ENCODE results near the gene KRTAP10-8.
"Not testable (repeated sequence)": the region's sequence is repeated elsewhere in the genome, so short reads cannot be mapped to it uniquely, and the experiment has no call there.

Gene KRTAP10-8

DNA sequence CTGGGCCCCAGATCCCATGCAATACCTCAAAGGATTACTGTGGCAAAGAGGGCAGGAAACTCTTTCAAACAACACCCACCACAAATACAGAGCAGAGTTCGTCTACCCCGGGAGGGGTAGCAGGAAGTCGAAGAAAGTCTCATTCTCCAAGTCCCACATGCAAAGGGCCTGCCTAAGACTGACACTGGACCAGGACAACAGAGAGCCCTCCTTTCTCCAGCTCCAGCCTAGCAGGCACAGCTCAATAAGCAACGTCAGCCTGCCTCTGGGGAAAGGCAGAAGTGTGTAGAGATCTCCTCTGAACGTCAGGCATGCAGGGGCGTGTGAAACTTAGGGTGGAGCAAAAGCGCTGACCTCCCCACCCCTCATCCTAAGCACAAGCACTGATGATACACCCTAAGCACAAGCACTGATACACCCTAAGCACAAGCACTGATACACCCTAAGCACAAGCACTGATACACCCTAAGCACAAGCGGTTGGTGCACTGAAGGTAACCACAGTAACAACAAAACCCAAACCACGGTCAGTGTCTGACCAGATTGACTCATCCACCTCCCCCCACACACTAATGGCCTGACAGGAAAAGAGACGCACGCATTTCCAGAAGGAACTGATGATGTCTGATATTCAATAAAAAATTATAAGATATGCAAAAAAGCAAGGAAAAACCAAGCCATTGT, 47.2 kb downstream of the KRTAP10-8 start:
- ATAC-seq = no peak
- TF ChIP-seq TOX (CRISPR knock-in tag; IDR thresholded peaks at IDR 0.05; ENCODE audit: borderline replicate concordance) (no peak), ZFP3 (CRISPR knock-in tag; IDR thresholded peaks at IDR 0.05) (no peak), CSDC2 (CRISPR knock-in tag; IDR thresholded peaks at IDR 0.05) (no peak), ZNF70 (CRISPR knock-in tag; IDR thresholded peaks at IDR 0.05) (no peak), GLIS3 (CRISPR knock-in tag; IDR thresholded peaks at IDR 0.05) (no peak), ESRRG (CRISPR knock-in tag; IDR thresholded peaks at IDR 0.05) (no peak), POU6F1 (CRISPR knock-in tag; IDR thresholded peaks at IDR 0.05; ENCODE audit: borderline replicate concordance, low read depth) (no peak), OSR1 (CRISPR knock-in tag; IDR thresholded peaks at IDR 0.05) (no peak), ISL1 (CRISPR knock-in tag; IDR thresholded peaks at IDR 0.05) (no peak), TCF4 (CRISPR knock-in tag; IDR thresholded peaks at IDR 0.05; ENCODE audit: borderline replicate concordance) (no peak), PPARA (CRISPR knock-in tag; IDR thresholded peaks at IDR 0.05; ENCODE audit: borderline replicate concordance) (no peak), ARNTL (CRISPR knock-in tag; IDR thresholded peaks at IDR 0.05; ENCODE audit: borderline replicate concordance, low read depth) (no peak), SNAI2 (CRISPR knock-in tag; IDR thresholded peaks at IDR 0.05) (no peak)
- TF ChIP-seq, protein P1, sequence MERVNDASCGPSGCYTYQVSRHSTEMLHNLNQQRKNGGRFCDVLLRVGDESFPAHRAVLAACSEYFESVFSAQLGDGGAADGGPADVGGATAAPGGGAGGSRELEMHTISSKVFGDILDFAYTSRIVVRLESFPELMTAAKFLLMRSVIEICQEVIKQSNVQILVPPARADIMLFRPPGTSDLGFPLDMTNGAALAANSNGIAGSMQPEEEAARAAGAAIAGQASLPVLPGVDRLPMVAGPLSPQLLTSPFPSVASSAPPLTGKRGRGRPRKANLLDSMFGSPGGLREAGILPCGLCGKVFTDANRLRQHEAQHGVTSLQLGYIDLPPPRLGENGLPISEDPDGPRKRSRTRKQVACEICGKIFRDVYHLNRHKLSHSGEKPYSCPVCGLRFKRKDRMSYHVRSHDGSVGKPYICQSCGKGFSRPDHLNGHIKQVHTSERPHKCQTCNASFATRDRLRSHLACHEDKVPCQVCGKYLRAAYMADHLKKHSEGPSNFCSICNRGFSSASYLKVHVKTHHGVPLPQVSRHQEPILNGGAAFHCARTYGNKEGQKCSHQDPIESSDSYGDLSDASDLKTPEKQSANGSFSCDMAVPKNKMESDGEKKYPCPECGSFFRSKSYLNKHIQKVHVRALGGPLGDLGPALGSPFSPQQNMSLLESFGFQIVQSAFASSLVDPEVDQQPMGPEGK (CRISPR knock-in tag; IDR thresholded peaks at IDR 0.05; ENCODE audit: borderline replicate concordance) = no peak
- TF ChIP-seq, protein P2, sequence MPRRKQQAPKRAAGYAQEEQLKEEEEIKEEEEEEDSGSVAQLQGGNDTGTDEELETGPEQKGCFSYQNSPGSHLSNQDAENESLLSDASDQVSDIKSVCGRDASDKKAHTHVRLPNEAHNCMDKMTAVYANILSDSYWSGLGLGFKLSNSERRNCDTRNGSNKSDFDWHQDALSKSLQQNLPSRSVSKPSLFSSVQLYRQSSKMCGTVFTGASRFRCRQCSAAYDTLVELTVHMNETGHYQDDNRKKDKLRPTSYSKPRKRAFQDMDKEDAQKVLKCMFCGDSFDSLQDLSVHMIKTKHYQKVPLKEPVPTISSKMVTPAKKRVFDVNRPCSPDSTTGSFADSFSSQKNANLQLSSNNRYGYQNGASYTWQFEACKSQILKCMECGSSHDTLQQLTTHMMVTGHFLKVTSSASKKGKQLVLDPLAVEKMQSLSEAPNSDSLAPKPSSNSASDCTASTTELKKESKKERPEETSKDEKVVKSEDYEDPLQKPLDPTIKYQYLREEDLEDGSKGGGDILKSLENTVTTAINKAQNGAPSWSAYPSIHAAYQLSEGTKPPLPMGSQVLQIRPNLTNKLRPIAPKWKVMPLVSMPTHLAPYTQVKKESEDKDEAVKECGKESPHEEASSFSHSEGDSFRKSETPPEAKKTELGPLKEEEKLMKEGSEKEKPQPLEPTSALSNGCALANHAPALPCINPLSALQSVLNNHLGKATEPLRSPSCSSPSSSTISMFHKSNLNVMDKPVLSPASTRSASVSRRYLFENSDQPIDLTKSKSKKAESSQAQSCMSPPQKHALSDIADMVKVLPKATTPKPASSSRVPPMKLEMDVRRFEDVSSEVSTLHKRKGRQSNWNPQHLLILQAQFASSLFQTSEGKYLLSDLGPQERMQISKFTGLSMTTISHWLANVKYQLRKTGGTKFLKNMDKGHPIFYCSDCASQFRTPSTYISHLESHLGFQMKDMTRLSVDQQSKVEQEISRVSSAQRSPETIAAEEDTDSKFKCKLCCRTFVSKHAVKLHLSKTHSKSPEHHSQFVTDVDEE (CRISPR knock-in tag; IDR thresholded peaks at IDR 0.05) = no peak

GRCh38 chr21:44661567-44661966, 49.7 kb downstream of the KRTAP10-8 start:
- not testable (repeated sequence) for ATAC-seq

Measured in SK-N-SH treated with all-trans-retinoic acid at 6 μM for 48 hours (cell line).